ENCODE results near the gene ZNF138.

Gene ZNF138

GRCh38 chr7:64875258-64875657 lies 81.0 kb downstream of the ZNF138 start:
- no peak for DNase-seq (ENCODE audit: low read depth, low spot score)

- no peak for DNase-seq (ENCODE audit: low read depth, low spot score)
These were observed 81.6 kb downstream of the ZNF138 start for GRCh38 chr7:64875658-64876406.

GRCh38 chr7:64876792-64877713 lies 82.8 kb downstream of the ZNF138 start:
- DNase-seq (ENCODE audit: low read depth, low spot score) = peak; percentile 31

- DNase-seq (ENCODE audit: low read depth, low spot score) = no peak
These were observed 83.7 kb downstream of the ZNF138 start for GRCh38 chr7:64877714-64878610.

- DNase-seq (ENCODE audit: low read depth, low spot score) = no peak
These were observed 84.5 kb downstream of the ZNF138 start for GRCh38 chr7:64878684-64879083.

- no peak for DNase-seq (ENCODE audit: low read depth, low spot score)
These were observed 85.0 kb downstream of the ZNF138 start for GRCh38 chr7:64879086-64879730.

GRCh38 chr7:64879800-64880199 lies 85.6 kb downstream of the ZNF138 start:
- DNase-seq (ENCODE audit: low read depth, low spot score) = no peak

GRCh38 chr7:64880322-64881297 lies 86.4 kb downstream of the ZNF138 start:
- no peak for DNase-seq (ENCODE audit: low read depth, low spot score)

- DNase-seq (ENCODE audit: low read depth, low spot score) = no peak
These were observed 87.4 kb downstream of the ZNF138 start for GRCh38 chr7:64881461-64882287.

- DNase-seq (ENCODE audit: low read depth, low spot score) = no peak
These were observed 88.3 kb downstream of the ZNF138 start for GRCh38 chr7:64882341-64883112.

Data from activated CD4-positive, CD25-positive, alpha-beta regulatory T cell treated with anti-CD3 and anti-CD28 coated beads, Interleukin-2, amount 50 U/mL, for 16 hours (primary cell).